ENCODE measurements around the gene AP1G2. TPM values are rescaled to one million over a fixed set of nuclear protein-coding genes. Genes with fewer than 3 reads are reported as not detected.
A peak's percentile ranks its signal among the peaks of the same experiment; 100 is the strongest.

The AP1G2 gene
- total RNA-seq, 2 donors from 2014 or later = 268 to 313 TPM

GRCh38 chr14:23528555-23528954 is 39.0 kb downstream of the AP1G2 start:
- no peak for DNase-seq
- Mint-ChIP-seq H3K4me1 (peaks cover 11% of the 10 kb centered on the region), H3K27ac (peak overlapping the region; percentile 29), H3K36me3 (ENCODE audit: low read depth) (no peaks in the 10 kb centered on the region), H3K27me3 (no peaks in the 10 kb centered on the region), H3K4me3 (no peak overlapping the region)
- H3K9me3 ChIP-seq (ENCODE audit: control insufficient read depth, low read length, poor library complexity, severe bottlenecking) = no peaks in the 10 kb centered on the region
- ATAC-seq = no peak

GRCh38 chr14:23525611-23526010 is 42.0 kb downstream of the AP1G2 start:
- Mint-ChIP-seq H3K4me3 (no peak overlapping the region), H3K27ac (no peak overlapping the region), H3K27me3 (no peaks in the 10 kb centered on the region), H3K4me1 (peaks cover 9% of the 10 kb centered on the region), H3K36me3 (ENCODE audit: low read depth) (peaks cover 2% of the 10 kb centered on the region)
- no peaks in the 10 kb centered on the region for H3K9me3 ChIP-seq (ENCODE audit: control insufficient read depth, low read length, poor library complexity, severe bottlenecking)
- ATAC-seq (no peak), DNase-seq (no peak)

GRCh38 chr14:23524954-23525353 is 42.6 kb downstream of the AP1G2 start:
- ATAC-seq = no peak
- H3K4me3 Mint-ChIP-seq = no peak overlapping the region
- H3K36me3 Mint-ChIP-seq (ENCODE audit: low read depth) = peaks cover 2% of the 10 kb centered on the region
- no peak for DNase-seq
- no peaks in the 10 kb centered on the region for H3K9me3 ChIP-seq (ENCODE audit: control insufficient read depth, low read length, poor library complexity, severe bottlenecking)
- peaks cover 6% of the 10 kb centered on the region for H3K4me1 Mint-ChIP-seq
- no peaks in the 10 kb centered on the region for H3K27me3 Mint-ChIP-seq
- no peak overlapping the region for H3K27ac Mint-ChIP-seq

GRCh38 chr14:23523229-23524016 is 44.2 kb downstream of the AP1G2 start:
- H3K36me3 Mint-ChIP-seq (ENCODE audit: low read depth) = peaks cover 2% of the 10 kb centered on the region
- peaks cover 5% of the 10 kb centered on the region for H3K4me1 Mint-ChIP-seq
- ATAC-seq = no peak
- no peak for DNase-seq
- no peak overlapping the region for H3K4me3 Mint-ChIP-seq
- no peaks in the 10 kb centered on the region for H3K27me3 Mint-ChIP-seq
- H3K27ac Mint-ChIP-seq = no peak overlapping the region
- H3K9me3 ChIP-seq (ENCODE audit: control insufficient read depth, low read length, poor library complexity, severe bottlenecking) = no peaks in the 10 kb centered on the region

GRCh38 chr14:23522643-23523198 is 44.9 kb downstream of the AP1G2 start:
- Mint-ChIP-seq H3K27ac (no peak overlapping the region), H3K4me3 (no peak overlapping the region), H3K4me1 (peaks cover 5% of the 10 kb centered on the region), H3K36me3 (ENCODE audit: low read depth) (peaks cover 2% of the 10 kb centered on the region), H3K27me3 (no peaks in the 10 kb centered on the region)
- no peaks in the 10 kb centered on the region for H3K9me3 ChIP-seq (ENCODE audit: control insufficient read depth, low read length, poor library complexity, severe bottlenecking)
- ATAC-seq (no peak), DNase-seq (no peak)

- Mint-ChIP-seq H3K4me3 (no peak overlapping the region), H3K27ac (no peak overlapping the region), H3K27me3 (no peaks in the 10 kb centered on the region), H3K36me3 (ENCODE audit: low read depth) (peaks cover 2% of the 10 kb centered on the region), H3K4me1 (peaks cover 5% of the 10 kb centered on the region)
- ATAC-seq = no peak
- H3K9me3 ChIP-seq (ENCODE audit: control insufficient read depth, low read length, poor library complexity, severe bottlenecking) = no peaks in the 10 kb centered on the region
- no peak for DNase-seq
These were observed 45.6 kb downstream of the AP1G2 start for GRCh38 chr14:23521785-23522640.

- H3K4me3 Mint-ChIP-seq = no peak overlapping the region
- H3K4me1 Mint-ChIP-seq = peaks cover 5% of the 10 kb centered on the region
- no peaks in the 10 kb centered on the region for H3K27me3 Mint-ChIP-seq
- no peaks in the 10 kb centered on the region for H3K9me3 ChIP-seq (ENCODE audit: control insufficient read depth, low read length, poor library complexity, severe bottlenecking)
- peaks cover 2% of the 10 kb centered on the region for H3K36me3 Mint-ChIP-seq (ENCODE audit: low read depth)
- ATAC-seq (no peak), DNase-seq (no peak)
- no peak overlapping the region for H3K27ac Mint-ChIP-seq
These were observed 46.6 kb downstream of the AP1G2 start for GRCh38 chr14:23520899-23521533.

GRCh38 chr14:23518709-23519108 is 48.9 kb downstream of the AP1G2 start:
- Mint-ChIP-seq H3K4me3 (no peak overlapping the region), H3K27ac (no peak overlapping the region), H3K4me1 (peaks cover 5% of the 10 kb centered on the region), H3K36me3 (ENCODE audit: low read depth) (peaks cover 2% of the 10 kb centered on the region), H3K27me3 (no peaks in the 10 kb centered on the region)
- ATAC-seq (no peak), DNase-seq (no peak)
- no peaks in the 10 kb centered on the region for H3K9me3 ChIP-seq (ENCODE audit: control insufficient read depth, low read length, poor library complexity, severe bottlenecking)

GRCh38 chr14:23517650-23518326 is 49.8 kb downstream of the AP1G2 start:
- no peak overlapping the region for H3K4me3 Mint-ChIP-seq
- DNase-seq (no peak), ATAC-seq (no peak)
- H3K36me3 Mint-ChIP-seq (ENCODE audit: low read depth) = peaks cover 5% of the 10 kb centered on the region
- H3K27me3 Mint-ChIP-seq = no peaks in the 10 kb centered on the region
- H3K9me3 ChIP-seq (ENCODE audit: control insufficient read depth, low read length, poor library complexity, severe bottlenecking) = no peaks in the 10 kb centered on the region
- no peak overlapping the region for H3K27ac Mint-ChIP-seq
- peaks cover 5% of the 10 kb centered on the region for H3K4me1 Mint-ChIP-seq

GRCh38 chr14:23514644-23514957 is 53.0 kb downstream of the AP1G2 start:
- H3K27ac Mint-ChIP-seq = no peak overlapping the region

GRCh38 chr14:23513818-23514643 is 53.6 kb downstream of the AP1G2 start:
- no peaks in the 10 kb centered on the region for H3K9me3 ChIP-seq (ENCODE audit: control insufficient read depth, low read length, poor library complexity, severe bottlenecking)
- DNase-seq (no peak), ATAC-seq (no peak)
- Mint-ChIP-seq H3K36me3 (ENCODE audit: low read depth) (peaks cover 6% of the 10 kb centered on the region), H3K4me1 (peaks cover 13% of the 10 kb centered on the region), H3K27ac (no peak overlapping the region), H3K4me3 (no peak overlapping the region), H3K27me3 (no peaks in the 10 kb centered on the region)

More at GRCh38 chr14:23514644-23514957, 53.0 kb downstream of the AP1G2 start:
- ATAC-seq (no peak), DNase-seq (no peak)
- Mint-ChIP-seq H3K27me3 (no peaks in the 10 kb centered on the region), H3K4me3 (no peak overlapping the region), H3K4me1 (peaks cover 13% of the 10 kb centered on the region), H3K36me3 (ENCODE audit: low read depth) (peaks cover 6% of the 10 kb centered on the region)
- H3K9me3 ChIP-seq (ENCODE audit: control insufficient read depth, low read length, poor library complexity, severe bottlenecking) = no peaks in the 10 kb centered on the region
